GM12891 (cell line): Measurements from ENCODE around the gene METRN.

ENCODE experiments used
- POLR2A ChIP-seq: IDR thresholded peaks from 2 replicates; pipeline ENCODE4 v1.6.1; 2011; ENCODE audit warnings: low read depth, low read length, control low read depth
- POLR2AphosphoS5 ChIP-seq: IDR thresholded peaks from 2 replicates; pipeline ENCODE4 v1.6.1; 2011; ENCODE audit warnings: low read depth, low read length, control low read depth
- POU2F2 ChIP-seq: IDR thresholded peaks from 2 replicates; pipeline ENCODE4 v1.6.1; 2011; ENCODE audit warnings: low read depth, mild to moderate bottlenecking, control low read depth, low read length, moderate library complexity
- SPI1 ChIP-seq: IDR thresholded peaks from 2 replicates; pipeline ENCODE4 v1.6.1; 2011; ENCODE audit warnings: low read depth, low read length, control low read depth
- TAF1 ChIP-seq: IDR thresholded peaks from 2 replicates; pipeline ENCODE4 v1.6.1; 2011; ENCODE audit warnings: low read depth, low read length, control low read depth

- TF ChIP-seq POLR2A (no peak), POLR2AphosphoS5 (no peak), TAF1 (no peak), SPI1 (no peak), POU2F2 (no peak)
Measured at GRCh38 chr16:764184-764750, 49.3 kb downstream of the METRN start.
